ENCODE data around the gene OSGEP. TPM values are rescaled to one million over a fixed set of nuclear protein-coding genes. Genes with fewer than 3 reads are reported as not detected.

The OSGEP gene
- total RNA-seq, 1 donor from 2014 or later = 67.0 TPM

GRCh38 chr14:20422886-20423285 is 31.7 kb downstream of the OSGEP start:
- Histone ChIP-seq H3K4me1 (no peaks in the 10 kb centered on the region), H3K4me2 (no peak overlapping the region), H3K79me2 (ENCODE audit: low read depth) (no peaks in the 10 kb centered on the region), H4K20me1 (ENCODE audit: low read depth) (no peaks in the 10 kb centered on the region), H3K9ac (no peak overlapping the region), H3K4me3 (no peak overlapping the region), H2AFZ (replicated peaks) (no peak overlapping the region), H3F3A (ENCODE audit: low read depth) (no peaks in the 10 kb centered on the region), H3K9me3 (ENCODE audit: low read depth) (no peaks in the 10 kb centered on the region), H3K27me3 (no peaks in the 10 kb centered on the region), H3K27ac (no peak overlapping the region), H3K36me3 (no peaks in the 10 kb centered on the region)
- Mint-ChIP-seq H3K4me1 (no peaks in the 10 kb centered on the region), H3K4me3 (no peak overlapping the region), H3K9me3 (no peaks in the 10 kb centered on the region), H3K27ac (no peak overlapping the region), H3K27me3 (ENCODE audit: insufficient read depth, low read depth) (peaks cover 1% of the 10 kb centered on the region), H3K36me3 (no peaks in the 10 kb centered on the region)
- TF ChIP-seq CTCF (IDR thresholded peaks at IDR 0.05) = no peak
- TF ChIP-seq EZH2 (IDR thresholded peaks at IDR 0.05) = no peak
- no peak for TF ChIP-seq EZH2phosphoT487 (IDR thresholded peaks at IDR 0.05)
- no peak for DNase-seq (ENCODE audit: low spot score)

- Histone ChIP-seq H3F3A (ENCODE audit: low read depth) (no peaks in the 10 kb centered on the region), H3K4me3 (no peak overlapping the region), H2AFZ (replicated peaks) (no peak overlapping the region), H3K36me3 (no peaks in the 10 kb centered on the region), H3K9me3 (ENCODE audit: low read depth) (no peaks in the 10 kb centered on the region), H3K27ac (no peak overlapping the region), H3K4me2 (no peak overlapping the region), H3K27me3 (no peaks in the 10 kb centered on the region), H3K9ac (no peak overlapping the region), H3K79me2 (ENCODE audit: low read depth) (no peaks in the 10 kb centered on the region), H3K4me1 (no peaks in the 10 kb centered on the region), H4K20me1 (ENCODE audit: low read depth) (no peaks in the 10 kb centered on the region)
- Mint-ChIP-seq H3K4me1 (no peaks in the 10 kb centered on the region), H3K9me3 (no peaks in the 10 kb centered on the region), H3K27ac (no peak overlapping the region), H3K27me3 (ENCODE audit: insufficient read depth, low read depth) (no peaks in the 10 kb centered on the region), H3K4me3 (no peak overlapping the region), H3K36me3 (no peaks in the 10 kb centered on the region)
- DNase-seq (ENCODE audit: low spot score) = no peak
- no peak for TF ChIP-seq CTCF (IDR thresholded peaks at IDR 0.05)
- no peak for TF ChIP-seq EZH2phosphoT487 (IDR thresholded peaks at IDR 0.05)
- TF ChIP-seq EZH2 (IDR thresholded peaks at IDR 0.05) = no peak
Measured at GRCh38 chr14:20421267-20421666, 33.3 kb downstream of the OSGEP start.

- Mint-ChIP-seq H3K4me1 (peaks cover 3% of the 10 kb centered on the region), H3K36me3 (no peaks in the 10 kb centered on the region), H3K27ac (no peak overlapping the region), H3K4me3 (no peak overlapping the region), H3K27me3 (ENCODE audit: insufficient read depth, low read depth) (no peaks in the 10 kb centered on the region), H3K9me3 (no peaks in the 10 kb centered on the region)
- no peak overlapping the region for H3K9ac ChIP-seq
- H3K27me3 ChIP-seq = no peaks in the 10 kb centered on the region
- no peaks in the 10 kb centered on the region for H3K4me1 ChIP-seq
- H3K36me3 ChIP-seq = no peaks in the 10 kb centered on the region
- no peaks in the 10 kb centered on the region for H3K9me3 ChIP-seq (ENCODE audit: low read depth)
- H3K4me2 ChIP-seq = no peak overlapping the region
- no peak overlapping the region for H3K27ac ChIP-seq
- H3K4me3 ChIP-seq = no peak overlapping the region
- no peaks in the 10 kb centered on the region for H4K20me1 ChIP-seq (ENCODE audit: low read depth)
- H2AFZ ChIP-seq (replicated peaks) = no peak overlapping the region
- no peaks in the 10 kb centered on the region for H3F3A ChIP-seq (ENCODE audit: low read depth)
- no peaks in the 10 kb centered on the region for H3K79me2 ChIP-seq (ENCODE audit: low read depth)
- TF ChIP-seq EZH2phosphoT487 (IDR thresholded peaks at IDR 0.05) (no peak), CTCF (IDR thresholded peaks at IDR 0.05) (no peak), EZH2 (IDR thresholded peaks at IDR 0.05) (no peak)
- DNase-seq (ENCODE audit: low spot score) = no peak
Measured at GRCh38 chr14:20419419-20419818, 35.2 kb downstream of the OSGEP start.
